CD4-positive, alpha-beta T cell treated with Interleukin-2 at 100 ng/mL for 4 hours (primary cell): ENCODE data around the gene CYP26A1.

Experiments used
- DNase-seq: peaks from one replicate; pipeline ENCODE4 v3.0.0-alpha.2; 2020; ENCODE audit warnings: low spot score

The CYP26A1 gene, protein sequence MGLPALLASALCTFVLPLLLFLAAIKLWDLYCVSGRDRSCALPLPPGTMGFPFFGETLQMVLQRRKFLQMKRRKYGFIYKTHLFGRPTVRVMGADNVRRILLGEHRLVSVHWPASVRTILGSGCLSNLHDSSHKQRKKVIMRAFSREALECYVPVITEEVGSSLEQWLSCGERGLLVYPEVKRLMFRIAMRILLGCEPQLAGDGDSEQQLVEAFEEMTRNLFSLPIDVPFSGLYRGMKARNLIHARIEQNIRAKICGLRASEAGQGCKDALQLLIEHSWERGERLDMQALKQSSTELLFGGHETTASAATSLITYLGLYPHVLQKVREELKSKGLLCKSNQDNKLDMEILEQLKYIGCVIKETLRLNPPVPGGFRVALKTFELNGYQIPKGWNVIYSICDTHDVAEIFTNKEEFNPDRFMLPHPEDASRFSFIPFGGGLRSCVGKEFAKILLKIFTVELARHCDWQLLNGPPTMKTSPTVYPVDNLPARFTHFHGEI

DNA sequence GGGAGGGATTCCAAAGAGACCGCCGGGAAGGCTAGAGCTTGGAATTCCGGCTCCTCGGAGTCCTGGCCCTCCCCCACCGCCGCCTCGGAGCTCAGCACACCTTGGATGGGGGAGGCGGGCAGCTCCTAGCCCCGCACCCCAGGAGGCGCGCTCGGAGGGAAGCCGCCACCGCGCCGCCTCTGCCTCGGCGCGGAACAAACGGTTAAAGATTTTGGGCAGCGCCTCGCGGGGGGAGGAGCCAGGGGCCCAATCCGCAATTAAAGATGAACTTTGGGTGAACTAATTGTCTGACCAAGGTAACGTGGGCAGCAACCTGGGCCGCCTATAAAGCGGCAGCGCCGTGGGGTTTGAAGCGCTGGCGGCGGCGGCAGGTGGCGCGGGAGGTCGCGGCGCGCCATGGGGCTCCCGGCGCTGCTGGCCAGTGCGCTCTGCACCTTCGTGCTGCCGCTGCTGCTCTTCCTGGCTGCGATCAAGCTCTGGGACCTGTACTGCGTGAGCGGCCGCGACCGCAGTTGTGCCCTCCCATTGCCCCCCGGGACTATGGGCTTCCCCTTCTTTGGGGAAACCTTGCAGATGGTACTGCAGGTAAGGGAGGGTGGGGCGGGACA is at the start of gene CYP26A1:
Gene CYP26A1, plus strand, starts transcription at position 355 of the 608 bp plus-strand sequence. Its CDS starts 42 bp downstream, at position 397.
- no peak for DNase-seq

DNA sequence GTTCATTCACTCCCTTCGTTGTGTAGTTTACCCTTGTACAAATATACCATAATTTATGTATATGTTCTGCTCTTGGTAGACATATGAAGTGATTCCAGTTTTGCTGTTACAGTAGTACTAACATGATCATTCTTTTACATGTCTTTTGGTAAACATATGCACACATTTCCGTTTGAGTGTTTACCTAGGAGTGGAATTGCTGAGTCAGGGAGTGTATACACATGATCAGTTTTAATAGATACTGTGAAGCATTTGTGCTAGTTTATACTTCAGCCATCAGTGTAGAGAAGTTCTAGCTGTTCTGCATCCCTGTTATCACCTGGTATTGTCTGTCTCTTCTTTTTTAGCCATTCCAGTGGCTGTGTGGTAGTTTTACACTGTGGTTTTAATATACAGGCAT is 47.6 kb upstream of the CYP26A1 start:
- DNase-seq: no peak

DNA sequence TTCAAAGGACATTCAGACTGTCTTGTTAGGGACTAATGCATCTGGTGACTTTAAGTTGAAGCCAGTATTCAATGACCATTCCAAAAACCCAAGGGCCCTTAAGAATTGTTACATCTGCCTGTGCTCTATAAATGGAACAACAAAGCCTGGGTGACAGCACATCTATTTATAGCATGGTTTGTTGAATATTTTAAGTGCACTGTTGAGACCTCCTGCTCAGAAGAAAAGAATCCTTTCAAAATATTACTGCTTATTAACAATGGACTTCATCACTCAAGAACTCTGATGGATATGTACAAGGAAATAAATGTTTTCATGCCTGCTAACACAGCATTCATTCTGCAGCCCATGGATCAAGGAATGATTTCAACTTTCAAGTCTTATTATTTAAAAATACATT is 46.2 kb upstream of the CYP26A1 start:
- no peak for DNase-seq

DNA sequence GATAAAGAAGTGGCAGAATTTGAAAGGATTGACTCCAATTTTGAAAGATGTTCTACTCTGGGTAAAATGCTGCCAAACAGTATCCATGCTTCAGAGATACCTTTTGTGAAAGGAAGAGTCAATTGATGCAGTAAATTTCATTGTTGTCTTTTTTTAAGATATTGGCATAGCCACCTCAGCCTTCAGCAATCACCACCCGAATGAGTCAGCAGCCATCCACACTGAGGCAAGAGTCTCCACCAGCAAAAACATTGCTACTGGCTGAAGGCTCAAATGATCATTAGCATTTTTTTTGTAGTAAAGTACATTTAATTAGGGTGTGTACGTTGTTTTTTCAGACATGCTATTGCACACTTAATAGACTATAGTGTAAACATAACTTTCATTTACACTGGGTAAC is 44.8 kb upstream of the CYP26A1 start:
- DNase-seq: no peak

DNA sequence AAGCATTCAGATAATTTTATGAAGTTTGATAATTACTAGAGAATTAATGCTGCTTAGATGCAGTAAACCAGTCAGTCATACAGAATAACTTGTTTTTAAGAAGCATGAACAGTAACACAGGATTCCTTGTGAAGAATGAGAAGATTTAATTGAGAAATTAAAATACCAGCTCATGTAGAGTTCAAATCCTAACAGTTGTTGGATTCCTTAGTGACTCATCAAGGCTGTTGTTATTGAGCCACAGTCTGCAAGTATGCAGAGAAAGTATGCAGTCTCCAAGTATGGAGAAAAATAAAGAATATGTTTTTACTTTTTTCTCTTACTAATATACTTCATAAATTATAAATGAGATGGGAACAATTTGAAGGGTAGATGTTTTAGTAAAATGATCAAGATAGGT is 43.3 kb upstream of the CYP26A1 start:
- DNase-seq: no peak

DNA sequence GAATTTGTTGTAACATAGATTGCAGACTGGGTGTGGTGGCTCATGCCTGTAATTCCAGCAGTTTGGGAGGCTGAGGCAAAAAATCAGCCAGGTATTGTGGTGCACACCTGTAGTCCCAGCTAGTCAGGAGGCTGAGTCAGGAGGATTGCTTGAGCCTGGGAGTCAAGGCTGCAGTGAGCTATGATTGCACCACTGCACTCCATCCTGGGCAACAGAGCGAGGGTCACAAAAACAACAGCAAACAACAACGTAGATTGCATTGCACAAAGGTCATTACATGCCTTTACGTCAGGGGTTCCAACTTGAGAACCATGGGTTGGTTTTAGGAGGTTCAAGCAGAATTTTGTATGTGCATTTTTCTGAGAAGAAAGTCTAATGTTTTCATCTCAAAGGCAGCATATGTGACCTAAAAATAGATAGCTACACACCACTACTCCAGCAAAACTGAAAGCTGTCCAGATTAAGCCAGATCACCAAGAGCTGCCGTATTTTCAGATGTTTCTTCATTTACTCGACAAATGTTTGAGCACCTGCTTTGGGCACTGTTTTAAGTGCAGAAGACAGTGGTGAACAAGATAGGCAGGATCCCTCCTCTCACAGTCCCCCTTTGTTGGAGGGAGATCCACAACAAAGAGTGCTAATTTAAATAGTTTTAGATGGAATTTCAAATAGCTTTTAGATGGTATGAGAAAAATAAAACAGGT is 41.4 kb upstream of the CYP26A1 start:
- DNase-seq: no peak

DNA sequence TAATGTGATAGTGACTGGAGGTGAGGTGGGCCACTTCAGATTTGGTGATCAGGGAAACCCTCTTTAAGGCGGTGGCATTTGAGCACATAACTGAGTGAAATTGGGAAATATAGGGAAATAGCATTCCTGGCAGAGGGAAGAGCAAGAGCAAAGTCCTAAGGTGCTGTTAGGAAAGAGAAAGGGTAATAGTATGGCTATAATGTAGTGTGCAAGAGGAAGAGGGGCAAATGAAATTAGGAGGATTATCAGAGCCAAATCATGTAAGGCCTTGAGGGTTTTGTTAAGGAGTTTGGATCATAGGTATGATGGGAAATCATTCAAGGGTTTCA is 40.9 kb upstream of the CYP26A1 start:
- no peak for DNase-seq

DNA sequence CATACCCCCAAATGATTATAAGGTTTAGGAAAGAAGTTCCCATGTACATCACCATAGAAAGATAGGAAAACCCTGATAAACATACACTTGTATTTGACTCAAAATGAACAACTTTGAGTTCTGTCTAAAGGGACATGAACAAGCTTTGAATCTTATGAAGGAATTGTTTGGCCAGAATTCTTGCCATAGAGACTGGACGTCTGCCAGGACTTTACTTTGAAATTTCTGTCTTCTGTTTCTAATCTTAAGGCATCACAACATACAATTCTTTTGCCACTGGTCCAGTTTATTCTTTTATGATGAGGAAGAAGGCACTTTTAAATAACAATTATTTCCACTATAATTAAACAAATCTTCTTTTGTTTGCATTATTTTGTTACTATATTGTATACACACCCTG is 39.3 kb upstream of the CYP26A1 start:
- no peak for DNase-seq

DNA sequence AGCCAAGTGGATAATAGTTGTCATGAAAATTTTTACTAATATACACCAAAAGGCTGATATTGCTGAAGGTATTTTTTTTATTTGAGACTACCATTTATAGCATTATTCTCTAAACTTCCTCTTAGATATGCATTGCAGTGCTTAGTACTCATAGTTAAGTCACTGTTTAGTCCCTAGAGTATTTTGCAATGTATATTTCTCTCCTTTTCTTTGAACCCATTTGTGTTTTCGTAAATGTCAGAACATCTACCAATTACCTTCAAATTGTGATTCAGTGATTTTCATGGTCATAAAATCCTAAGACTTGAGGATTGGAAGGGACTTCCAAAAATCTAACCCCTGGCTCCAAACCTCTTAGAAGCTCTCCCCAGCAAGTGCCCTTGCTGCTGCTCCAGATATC is 34.6 kb upstream of the CYP26A1 start:
- DNase-seq: no peak

DNA sequence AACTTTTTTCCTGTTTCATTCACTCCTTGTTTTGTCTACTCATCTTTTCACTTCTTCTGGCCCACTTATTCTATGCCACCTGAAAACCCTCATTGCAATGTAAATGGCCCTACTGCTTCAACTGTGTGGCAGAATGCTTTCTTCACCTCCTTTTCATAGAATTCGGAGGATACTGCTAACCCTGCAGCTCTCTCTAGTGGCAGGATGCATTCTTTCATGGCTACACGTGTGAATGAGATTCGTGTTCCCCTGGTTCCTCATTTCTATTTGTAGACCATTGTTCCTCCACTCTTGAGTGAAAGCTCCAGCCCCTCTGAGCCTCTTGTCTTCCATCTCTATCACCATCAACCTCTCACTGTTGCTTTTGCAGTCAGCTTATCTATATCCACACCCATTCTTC is 34.0 kb upstream of the CYP26A1 start:
- no peak for DNase-seq

DNA sequence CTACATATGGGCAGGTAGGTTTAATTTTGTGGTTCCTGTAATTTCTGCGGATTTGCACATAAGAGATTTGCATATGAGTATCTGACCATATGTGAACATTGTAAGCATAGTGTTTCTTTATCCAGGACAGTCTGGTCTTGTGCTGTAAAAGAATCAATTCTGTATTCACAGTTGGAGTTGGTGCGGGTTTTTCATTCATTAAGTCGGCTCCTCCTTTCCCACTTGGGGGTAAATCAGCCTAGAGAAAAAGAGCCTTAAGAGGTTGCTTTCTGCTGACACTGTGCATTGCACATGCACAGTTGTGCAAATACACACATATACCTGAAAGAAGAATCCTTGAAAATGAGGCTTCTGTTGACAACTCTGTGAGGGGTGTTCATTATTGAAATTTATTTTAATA is 19.2 kb upstream of the CYP26A1 start:
- no peak for DNase-seq

DNA sequence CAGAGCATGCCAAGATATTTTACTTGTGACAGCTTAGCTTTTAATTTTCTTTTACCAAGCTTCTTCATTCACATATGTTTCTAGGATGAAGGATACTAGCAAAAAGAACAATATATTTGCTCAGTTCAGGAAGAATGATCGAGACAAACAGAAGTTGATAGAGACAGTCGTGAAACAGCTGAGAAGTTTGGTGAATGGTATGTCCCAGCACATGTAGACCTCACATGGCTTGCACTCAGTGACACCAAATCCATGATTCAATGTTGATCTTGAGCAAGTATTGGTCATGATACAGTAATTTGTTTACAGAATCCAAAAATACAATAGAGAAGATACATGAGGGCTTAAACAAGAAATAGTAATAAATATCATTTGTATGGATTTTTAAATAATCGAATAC is 15.6 kb upstream of the CYP26A1 start:
- DNase-seq: no peak

DNA sequence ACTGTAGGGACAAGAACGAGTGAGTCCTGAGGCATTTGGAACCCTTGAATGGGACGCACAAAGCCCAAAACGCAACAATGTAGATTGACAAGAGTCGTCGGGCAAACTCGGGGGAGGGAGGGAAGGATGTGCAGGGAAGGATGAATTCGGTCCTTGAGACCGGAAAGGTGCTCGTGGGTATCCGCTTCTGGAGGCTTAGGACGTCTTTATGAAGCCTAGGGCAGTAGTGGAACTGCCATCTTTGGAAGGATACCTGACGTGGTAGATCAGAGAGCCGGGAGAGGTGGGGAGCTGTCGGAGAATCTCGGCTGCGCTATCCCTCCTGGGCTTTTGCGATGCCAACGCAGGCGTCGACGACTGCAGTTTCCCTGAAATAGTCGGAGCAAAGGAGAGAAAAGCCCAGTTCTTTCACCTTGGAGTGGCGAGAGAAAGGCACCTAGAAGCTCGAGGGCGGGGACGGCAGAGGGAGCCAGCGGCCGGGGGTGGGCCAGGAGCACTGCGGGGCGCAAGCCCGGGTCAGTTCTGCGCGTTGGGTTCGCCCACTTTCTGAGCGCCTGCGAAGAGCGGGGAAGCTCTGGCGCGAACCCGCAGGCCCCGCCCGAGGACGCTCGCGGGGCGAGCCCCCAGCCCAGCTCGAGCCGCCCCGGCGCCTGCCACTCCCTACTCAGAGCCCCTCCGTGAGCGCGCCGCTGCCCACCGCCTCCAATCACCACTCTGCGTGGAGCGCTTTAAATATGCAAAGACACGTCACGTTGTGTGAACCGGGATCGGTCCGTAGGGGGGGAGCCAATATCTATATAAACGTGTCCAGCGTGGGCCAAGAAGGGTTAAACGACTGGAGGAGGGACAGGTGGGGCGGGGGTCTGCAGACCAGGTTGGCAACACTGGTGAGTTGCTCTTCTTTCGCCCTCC is 13.5 kb upstream of the CYP26A1 start, which contains the start of gene CYP26C1:
Gene CYP26C1, plus strand, starts transcription at position 824 of the 912 bp plus-strand sequence. CDS start 466 bp downstream, outside the sequence.
- no peak for DNase-seq

DNA sequence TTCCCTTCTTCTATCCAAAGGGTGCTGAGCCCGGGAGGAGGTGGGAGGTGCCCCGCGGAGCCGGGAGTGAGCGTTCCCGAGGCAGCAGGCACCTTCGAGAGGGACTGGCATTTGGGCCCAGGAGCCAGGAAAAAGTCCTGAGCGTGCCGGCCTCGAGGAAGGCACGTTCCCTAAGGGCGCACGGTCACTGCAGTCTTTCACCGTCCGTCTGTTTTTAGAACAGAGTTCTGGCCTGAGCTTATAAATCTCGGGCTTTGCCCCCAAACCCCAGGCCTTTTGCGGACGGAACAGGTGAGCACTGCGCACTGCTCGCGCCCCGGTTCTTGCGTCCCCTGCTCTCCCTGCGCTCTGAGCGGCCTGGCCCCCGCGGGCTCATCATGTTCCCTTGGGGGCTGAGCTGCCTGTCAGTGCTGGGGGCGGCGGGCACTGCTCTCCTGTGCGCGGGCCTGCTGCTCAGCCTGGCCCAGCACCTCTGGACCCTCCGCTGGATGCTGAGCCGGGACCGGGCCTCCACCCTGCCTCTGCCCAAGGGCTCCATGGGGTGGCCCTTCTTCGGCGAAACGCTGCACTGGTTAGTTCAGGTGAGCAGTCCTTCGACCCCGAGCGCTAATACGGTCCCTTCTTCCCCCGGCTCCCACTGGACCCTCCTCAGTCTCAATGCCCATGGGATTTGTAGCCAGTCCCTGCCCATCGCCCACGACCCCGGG is 12.7 kb upstream of the CYP26A1 start:
- DNase-seq: no peak

DNA sequence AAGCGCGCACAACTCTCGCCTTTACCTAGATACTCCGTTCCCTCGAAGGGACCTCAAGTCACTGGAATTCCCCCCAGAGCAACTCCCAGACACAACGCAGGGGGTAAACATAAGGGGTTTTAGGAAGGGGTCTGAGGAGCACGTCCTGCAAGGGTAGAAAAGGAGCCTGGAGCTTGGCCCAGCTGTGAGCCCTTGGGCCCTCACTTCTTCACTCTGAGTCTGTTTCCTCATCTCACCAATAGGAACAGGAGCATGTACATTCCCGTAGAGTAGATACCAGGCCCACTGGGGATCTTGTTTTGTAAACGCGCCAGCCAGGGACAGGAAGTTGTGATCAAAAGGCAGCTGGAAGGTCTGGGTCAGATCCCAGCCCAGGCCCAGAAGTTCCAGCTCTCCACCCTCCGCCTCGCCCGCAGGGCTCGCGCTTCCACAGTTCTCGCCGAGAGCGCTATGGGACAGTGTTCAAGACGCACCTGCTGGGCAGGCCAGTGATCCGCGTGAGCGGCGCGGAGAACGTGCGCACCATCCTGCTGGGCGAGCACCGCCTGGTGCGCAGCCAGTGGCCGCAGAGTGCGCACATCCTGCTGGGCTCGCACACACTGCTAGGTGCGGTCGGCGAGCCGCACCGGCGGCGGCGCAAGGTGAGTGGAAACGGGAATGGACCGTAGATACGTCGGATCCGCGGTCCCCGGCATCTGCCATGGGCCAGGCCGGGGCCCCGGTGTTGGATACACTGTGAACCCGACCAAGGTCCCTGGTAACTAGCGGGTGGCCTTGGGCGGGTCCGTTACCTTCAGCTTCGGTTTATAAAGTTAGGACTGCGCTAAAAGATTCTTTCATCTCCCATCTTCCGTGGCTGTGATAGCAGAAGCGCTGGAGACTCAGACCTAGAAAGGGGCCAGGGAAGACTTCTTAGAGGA is 11.8 kb upstream of the CYP26A1 start:
- DNase-seq: no peak

DNA sequence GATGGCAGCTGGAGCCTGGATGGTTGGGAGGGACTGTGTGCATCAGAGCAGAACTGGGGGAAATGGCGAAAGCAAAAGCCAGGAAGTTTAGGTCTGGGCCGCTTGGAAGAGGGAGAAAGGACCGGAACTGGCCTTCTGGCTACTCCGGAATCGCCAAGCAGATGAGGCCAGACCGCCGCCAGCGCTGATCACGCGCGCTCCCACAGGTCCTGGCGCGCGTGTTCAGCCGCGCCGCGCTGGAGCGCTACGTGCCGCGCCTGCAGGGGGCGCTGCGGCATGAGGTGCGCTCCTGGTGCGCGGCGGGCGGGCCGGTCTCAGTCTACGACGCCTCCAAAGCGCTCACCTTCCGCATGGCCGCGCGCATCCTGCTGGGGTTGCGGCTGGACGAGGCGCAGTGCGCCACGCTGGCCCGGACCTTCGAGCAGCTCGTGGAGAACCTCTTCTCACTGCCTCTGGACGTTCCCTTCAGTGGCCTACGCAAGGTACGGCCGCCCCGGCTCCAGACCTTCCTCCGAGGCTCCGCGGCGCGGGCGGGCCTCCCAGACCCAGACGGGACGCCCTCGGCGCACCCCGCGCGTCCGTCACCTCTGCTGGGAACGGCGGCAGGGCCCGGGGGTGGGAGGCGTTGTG is 11.1 kb upstream of the CYP26A1 start:
- DNase-seq: peak; percentile 10

DNA sequence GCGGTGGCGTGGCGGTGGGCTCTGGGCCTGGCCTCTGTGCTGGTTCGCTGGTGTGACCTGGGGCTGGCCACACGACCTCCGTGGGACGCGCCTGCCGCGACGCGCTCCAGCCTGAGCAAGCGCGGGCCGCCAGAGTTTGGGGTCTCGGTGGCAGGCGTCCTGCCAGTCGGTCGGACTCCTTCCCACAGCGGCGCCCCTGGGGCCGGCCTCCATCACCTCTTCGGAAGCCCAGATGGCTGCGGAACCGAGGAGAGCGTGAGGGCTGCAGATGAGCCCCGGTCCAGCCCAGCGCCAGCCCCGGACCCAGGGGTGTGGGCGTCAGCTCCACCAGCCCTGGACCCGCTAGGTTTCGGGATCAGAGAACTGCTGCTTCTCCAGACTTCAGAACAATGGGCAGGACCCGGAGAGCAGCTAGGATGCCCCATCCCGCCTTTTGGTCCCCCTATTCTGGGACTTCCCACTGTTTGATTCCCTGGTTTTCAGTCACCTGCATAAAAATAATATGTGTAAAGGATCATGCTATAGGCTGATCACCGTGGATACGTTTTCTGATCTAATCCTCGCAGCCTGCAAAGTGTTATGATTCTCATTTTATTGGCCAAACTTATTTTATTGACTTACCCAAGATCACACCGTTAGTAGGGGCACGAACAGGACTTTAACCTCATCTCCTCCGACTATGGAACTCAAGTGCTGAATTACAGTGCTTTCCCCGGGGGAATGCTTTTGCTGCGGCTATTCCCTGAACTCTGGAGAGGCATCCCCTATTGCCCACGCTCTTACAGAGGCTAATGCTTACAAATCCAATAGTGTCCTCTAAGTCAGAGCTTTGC is 10.3 kb upstream of the CYP26A1 start:
- no peak for DNase-seq

DNA sequence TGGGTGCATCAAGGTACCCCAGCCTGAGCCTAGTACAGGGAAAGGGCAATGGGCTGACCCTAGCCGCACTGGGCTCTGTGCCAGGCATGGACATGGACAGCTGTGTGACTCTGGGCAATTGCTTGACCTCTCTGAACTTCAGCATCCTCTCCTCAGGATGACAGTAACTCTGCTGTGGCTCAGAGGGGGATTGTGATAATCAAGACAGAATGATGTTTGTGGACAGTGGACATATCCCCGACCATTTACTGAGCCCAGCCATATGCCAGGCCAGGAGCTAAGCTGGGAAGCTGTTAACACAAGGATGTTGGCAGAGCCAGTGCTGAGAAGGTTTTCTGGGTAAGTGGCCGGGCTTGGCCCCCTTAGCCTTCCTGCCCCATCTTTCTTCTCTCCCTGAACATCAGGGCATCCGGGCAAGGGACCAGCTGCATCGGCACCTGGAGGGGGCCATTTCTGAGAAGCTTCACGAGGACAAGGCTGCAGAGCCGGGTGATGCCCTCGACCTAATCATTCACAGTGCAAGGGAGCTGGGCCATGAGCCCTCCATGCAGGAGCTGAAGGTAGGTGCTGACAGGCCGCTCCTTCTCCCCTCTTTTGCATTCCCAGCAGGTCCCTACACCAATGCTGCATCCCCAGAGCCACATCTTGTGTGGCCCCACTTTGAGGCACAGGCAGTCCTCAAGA is 9.6 kb upstream of the CYP26A1 start:
- DNase-seq: no peak
